Stimulated activated CD8-positive, alpha-beta memory T cell treated with anti-CD3 and anti-CD28 coated beads, Interleukin-7, amount 100 ng/mL, for 48 hours (primary cell): ENCODE measurements around the gene TNS4.

ENCODE experiments used
- DNase-seq, 2 donors: peaks; one replicate each; pipeline ENCODE4 v3.0.0-alpha.2; 2020; ENCODE audit warnings: low read depth in 1 of 2; ENCODE audit errors: extremely low read depth in 1 of 2

The TNS4 gene

DNA sequence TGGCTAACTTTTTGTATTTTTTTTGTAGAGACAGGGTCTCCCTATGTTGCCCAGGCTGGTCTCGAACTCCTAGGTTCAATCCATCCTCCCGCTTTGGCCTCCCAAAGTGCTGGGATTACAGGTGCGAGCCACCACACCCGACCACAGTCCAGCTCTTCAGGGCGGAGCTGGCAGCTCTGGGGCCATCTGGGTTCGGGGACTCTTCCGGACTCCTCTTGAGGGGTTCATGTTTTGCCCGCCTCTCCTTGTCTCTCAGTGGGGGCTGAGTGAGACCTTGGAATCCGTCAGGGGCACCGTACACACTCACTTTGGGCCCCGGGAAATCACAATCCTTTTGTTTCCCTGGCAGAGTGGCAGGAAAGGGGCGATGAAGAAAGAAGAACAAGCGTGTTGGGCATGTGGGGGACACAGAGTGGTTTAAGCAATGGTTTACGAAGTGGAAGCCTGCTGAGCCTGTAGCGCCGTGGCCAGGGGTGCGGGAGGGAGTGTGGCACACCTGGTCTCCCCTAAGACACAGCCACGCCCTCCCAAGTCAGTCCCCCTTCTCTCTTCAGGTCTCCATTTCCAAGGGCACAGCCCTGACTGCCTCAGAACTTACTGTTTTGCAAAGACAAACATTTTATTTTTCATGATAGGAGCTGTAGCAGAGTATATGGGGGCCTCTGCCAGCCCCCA, 26.1 kb downstream of the TNS4 start:
- no peak for DNase-seq

DNA sequence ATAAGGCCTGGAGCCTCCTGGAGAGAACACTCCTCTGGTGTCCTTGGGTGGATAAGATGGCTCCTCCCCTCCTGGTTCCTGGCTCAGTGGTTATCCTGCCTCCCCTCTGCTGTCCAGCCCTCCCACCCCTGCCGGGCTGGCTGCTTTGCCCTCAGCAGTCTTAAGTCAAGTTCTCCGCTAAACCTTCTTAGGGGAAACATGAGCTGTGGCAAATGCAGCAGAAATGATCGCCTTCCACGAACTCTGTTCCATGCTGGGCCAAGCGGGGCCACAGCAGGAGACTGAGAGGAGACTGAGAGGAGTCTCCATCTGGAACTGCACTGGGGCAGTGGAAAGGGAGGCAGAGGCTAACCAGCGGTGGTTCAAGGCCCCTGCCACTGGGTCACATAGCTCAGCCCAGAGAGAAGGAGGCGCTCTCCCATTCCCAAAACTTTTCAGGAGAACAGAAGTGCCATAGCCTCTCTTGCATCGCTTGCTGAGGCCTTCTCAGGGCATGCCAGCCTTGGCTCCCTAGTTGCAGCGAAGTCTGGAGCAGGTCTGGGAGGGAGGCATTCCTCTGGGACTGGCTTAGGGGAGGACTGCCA, 26.9 kb downstream of the TNS4 start:
- DNase-seq, result no peak

DNA sequence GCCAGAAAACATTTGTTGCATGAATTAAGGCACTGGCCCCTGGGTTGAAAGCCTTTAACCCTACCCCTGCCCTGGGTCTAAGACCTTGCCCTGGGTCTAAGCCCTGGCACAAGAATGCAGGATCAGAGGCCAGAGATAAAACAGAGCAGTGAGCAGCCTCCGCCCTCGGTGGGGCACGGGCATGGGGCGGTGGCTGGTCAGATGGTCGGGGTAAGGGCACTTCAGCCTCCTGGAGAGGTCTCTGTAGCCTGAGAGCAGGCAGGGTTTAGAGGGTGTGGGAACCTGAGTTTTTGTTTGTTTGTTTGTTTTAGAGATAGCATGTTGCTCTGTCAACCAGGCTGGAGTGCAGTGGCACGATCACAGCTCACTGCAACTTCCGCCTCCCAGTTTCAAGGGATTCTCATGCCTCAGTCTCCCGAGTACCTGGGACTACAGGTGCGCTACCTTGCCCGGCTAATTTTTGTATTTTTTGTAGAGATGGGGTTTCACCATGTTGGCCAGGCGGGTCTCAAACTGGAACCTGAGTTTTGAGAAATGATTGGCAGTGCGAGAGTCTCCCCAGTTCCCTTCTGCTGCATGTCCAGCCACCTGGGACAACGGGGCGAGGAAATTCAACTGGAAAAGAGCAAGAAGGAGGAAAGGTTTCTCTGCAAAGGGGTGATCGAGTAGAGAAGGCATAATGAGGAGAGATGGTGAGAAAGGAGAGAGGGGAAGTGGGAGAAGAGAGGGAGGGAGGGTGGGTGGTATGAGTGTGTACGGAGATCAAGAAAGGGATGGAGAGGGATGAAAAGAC, 27.7 kb downstream of the TNS4 start:
- no peak for DNase-seq

DNA sequence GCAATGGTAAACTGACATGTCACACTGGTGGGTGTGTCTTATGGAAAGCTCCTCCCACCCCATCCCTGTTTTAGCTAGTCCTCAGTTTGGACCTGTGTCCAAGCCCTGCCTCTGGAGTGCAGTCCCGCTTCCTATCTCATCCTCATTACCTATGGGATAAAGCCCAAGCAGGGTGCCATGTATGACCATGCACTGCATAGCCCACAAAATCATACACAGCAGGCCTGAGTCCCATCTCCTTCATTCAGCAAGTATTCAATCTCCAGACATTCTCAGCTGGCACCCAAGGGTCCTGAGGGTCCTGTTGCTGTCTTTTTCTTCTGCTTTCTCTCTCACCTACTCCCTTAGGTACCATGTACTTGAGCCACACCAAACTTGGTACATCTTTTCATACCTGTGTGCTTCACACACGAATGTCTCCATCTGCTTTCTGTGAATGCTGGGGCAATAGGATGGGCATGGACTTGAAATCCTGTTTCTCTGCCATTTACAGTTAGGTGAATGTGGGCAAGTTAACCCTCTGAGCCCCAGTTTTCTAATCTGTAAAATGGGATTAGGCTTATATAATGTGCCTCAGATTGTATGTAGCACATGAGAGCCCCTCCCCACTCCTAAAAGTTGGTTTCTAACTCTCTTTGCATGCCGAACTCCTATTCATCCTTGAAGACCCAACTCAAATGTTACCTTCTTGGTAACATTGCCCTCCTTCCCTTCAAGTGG, 28.5 kb downstream of the TNS4 start:
- no peak for DNase-seq

DNA sequence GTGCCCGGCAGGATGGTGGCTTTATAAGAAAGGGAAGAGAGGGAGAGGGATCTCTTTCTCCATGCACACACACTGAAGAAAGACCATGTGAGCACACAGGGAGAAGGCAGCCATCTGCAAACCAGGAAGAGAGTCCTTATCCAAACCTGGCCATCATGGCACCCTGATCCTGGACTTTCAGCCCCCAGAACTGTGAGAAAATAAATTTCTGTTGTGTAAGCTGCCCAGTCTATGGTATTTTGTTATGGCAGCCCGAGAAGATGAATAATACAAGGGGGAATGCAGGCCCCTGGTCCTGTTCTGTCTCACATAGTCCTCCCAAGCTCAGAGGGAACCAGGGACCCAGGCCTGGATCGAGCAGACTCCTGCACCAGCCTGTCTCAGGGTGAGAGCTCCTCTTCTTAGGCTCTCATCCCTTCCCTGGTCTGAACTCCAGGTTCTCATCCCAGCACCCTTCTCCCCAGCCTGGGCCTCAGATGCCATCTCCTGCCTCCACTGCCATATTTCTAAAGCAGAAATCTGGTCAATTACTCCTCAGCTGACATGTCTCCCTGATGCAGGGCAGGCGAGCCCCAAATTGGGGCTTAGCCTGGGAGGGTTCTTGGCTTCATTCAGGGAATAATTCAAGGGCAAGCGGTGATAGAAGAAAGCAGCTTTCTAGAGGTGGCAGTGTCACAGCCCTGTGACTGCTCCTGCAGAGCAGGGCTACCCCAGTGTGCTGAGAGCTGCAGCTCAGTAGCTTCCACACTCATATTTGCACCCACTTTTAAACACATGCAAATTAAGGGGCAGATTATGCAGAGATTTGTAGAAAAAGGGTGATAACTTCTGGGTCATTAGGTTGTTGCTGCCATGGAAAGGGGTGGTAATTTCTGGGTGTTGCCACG, 29.3 kb downstream of the TNS4 start:
- DNase-seq, result no peak

DNA sequence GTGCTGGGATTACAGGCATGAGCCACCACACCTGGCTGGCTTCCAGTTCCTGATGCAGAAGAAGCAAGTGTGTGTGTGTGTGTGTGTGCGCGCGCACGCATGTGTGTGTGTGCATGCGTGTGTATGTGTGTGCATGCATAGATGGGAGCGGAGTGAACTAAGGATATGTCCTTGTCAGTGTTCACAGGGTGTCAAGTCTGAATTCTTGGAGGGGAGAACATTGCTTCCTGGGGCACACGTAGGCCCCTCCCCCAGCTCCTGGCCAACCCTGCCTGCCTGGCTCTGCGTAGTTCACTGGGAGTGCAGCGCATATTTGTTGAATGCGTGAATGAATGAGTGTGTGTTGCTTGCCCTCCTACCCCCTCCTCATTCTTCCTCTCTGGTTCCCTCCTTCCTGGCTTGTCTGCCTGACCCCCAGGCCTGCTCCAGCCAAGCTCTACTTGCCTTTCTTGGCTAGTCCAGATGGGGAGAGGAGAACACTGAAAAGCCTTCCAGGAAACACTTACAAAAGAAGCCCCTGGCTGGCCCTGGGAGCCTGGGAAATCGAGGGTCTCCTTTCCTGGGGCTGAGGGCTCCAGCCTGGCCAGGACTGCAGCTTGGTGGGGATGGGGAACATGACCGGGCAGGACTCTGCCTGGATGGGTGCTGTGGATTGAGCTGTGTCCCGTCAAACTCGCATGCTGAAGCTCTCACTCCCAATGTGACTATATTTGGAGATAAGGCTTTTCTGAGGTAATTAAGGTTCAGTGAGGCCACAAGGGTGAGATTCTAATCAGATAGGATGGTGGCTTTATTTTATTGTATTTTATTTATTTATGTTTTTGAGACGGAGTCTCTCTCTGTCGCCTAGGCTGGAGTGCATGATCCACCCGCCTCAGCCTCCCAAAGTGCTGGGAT, 30.2 kb downstream of the TNS4 start:
- no peak for DNase-seq

DNA sequence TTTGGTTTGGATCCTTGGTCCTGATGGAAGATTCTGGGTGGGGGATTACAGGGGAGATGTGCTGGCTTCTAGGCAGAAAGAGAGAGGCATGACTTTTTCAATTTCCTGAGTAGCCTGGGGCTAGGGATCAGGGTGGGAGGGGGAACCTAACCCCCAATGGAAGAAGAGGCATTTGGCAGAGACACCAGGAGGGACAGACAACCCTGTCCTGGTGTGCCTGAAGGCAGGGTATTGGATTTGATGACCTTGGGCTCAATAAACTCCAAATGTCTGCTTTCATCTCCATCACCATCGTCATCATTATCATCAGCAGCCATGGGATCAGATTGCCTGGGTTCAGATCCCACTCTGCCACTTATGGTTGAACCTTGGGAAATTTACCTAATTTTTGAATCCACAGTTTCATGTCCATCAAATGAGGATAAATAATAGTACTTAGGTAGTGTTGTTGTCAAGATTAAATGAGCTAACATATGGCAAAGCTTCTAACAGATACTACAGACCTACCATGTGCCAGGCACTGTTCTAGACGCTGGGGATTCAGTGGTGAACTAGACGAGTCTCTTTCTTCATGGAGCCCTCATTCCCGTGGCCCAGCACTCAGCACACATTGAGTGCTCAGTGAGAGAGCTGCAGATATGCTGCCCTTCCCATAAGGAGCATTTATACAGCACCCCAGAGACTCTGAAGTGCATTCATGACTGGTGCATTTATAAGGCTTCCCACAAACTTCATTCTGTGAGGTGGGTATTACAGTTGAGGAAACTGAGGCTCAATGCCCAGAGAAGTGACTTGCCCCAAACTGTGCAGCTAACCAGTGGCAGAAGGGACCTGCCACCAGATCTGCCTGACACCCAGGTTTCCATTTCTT, 31.4 kb downstream of the TNS4 start:
- no peak for DNase-seq

DNA sequence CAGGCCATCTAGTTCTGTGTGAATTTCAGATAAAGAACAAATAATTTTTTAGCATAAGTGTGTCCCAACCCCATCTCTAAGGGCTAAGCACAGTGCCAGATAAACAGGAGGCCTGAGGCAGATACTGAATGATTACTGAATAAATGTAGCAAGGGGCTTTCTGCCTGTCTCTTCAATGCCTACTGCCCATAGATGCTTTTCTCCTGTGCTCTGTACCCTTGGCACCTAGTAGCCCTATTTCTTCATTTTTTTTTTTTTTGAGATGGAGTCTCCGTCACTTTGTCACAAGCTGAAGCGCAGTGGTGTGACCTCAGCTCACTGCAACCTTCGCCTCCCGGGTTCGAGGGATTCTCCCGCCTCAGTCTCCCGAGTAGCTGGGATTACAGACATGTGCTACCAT, 32.9 kb downstream of the TNS4 start:
- DNase-seq, result no peak

DNA sequence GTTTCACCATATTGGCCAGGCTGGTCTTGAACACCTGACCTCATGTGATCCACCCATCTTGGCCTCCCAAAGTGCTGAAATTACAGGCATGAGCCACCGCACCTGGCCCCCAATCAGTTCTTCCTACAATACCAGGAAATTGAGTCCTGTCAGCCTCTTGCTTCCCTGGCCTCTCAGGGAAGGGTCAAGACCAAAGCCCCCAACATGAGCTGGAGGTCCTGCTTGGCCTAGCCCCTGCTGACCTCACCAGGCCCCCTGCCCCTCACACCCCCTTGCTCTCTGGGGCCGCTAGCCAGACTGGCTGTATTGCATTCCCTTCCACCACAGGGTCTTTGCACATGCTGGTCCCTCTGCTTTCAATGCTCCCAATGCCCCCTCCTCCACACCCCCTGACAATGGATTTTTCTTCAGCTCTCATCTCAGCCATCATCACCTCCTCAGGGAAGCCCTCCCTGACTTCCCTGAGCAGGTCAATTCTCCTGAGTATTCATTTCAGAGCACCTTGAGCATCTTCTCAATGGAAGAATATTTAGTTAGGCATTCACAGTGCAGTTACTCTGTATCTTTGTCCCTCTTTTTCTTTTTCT, 34.0 kb downstream of the TNS4 start:
- no peak for DNase-seq

DNA sequence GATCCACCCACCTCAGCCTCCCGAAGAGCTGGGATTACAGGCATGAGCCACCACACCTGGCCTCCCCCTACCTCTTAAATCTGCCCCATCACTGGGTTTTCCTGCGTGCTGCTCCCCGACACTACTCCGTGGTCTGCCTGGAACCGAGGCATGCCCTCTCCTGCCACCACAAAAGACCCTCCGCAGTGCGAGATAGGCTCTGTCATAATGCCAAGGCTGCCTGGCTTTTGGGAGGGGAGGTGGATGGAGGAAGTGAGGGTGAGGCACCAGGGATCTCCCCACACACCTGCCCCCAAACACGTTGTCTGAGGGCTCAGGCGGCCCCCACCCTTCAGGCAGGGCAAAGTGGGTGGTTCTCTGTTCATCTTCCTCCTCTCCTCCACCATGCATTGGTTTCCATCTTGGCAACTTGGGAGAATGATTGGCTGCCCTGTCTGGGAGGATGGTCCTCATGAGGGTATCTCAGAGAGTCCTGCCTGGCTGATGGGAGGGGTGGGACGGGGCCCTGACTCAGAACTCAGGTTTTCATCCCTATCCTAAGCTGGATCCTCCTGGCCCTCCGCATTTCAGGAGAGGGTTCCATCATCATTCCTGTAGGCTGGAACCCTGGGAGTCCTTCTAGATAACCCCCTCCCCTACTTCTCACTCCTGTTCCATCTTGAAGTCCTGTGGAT, 35.0 kb downstream of the TNS4 start:
- no peak for DNase-seq

DNA sequence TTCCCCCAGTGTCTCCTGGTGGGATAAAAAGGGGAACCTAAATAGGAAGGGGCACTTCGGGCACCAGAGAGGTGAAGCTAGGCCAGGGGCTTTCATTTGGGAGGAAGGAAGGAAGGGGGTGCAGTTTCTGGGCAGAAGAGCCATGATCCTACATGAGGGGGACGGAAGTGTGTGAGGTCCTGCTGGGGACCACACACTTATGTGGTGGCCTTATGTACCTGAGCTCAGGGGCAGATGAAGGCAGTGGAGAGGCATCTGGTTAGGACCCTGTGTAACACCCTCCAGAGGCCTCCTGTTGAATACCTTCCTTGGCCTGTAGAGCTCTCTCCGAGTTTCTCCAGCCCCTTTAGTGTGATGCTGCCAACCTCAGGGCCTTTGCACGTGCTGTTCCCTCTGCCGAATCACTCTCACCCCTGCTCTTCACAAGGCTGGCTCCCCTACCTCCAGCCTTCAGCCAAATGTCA, 37.0 kb downstream of the TNS4 start:
- no peak for DNase-seq

DNA sequence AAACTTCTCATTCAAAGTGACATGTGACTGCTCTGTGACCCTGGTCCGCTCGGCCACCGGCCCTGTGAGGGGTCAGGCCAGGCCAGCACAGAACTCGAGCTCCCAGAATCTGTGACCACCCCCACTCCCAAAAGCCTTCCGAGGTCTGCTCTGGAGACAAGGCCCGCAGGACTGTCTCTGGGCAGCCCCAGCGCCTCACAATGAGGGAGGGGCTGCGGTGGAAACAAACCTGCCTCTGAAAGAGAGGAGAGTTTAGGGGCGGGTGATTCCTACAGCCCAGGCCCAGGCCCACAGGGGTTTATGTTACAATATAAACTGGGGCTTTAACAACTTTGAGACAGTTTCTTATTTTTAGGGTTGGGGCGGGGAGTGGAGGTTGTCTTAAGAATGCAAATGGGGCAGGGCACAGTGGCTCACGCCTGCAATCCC, 38.3 kb downstream of the TNS4 start:
- DNase-seq, result no peak

DNA sequence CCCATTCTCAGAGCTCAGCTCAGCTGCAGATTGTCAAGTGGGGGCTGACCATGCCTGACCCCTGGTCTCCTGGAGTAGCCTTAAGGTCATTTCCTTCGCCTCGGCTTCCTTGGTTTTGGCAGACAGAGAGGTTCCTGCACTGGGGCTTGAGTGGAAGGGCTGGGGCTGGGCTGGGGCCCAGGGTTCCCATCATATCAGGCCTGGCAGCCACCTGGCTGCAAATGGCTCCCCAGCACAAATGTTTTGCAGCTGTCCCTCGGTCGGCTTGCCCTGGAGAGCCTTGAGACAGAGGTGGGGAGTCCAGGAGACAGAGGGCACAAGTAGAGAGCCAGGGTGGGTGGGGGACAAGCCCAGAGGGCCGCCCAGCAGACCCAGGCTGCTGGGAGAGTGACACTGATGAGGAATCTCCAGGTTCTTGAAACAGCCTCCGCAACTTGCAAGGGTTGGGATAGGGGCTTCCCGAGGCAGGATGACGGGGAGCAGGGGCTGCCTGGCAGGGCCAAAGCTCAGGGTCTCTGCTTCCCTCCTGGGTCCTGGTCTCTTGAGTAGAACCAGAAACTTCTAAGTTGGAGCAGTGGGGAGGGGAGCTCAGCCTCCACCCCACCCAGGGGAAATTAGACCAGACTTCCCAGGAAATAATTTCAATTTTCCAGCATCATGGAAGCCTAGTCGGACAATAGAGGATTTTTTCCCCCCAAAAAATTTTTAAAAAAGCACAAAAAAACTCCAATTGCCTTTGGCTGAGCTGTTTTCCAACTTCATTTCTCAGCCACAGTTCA, 38.9 kb downstream of the TNS4 start:
- DNase-seq, result no peak

DNA sequence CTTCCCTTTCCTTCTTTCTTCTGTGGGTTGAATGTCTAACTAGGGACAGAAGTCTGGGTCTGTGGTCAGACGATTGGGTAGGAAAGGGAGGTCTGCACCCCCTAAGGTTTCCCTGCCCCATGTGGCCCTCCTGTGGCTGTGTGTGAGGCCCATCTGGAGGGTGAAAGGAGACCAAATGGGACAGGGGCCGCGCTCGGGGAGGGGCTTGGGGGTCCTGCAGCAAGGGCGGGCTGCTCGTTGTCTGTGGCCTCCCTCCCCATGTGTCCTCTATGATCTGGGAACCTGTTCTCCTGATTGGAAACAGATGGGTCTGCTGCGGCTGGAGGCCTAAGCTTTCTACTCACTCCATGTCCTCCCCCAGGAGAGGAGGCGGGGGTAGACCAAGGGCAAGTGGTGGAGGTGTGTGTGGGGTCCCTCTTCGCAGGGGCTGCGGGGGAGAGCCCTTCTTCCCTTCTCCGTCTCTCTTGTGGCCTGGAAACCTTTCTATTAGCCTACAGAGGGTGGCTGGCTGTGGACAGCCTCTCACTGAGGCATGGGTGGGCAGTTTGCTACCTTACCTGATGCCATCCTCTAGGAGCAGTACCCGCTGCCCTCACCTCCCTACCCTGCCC, 39.6 kb downstream of the TNS4 start:
- no peak for DNase-seq

DNA sequence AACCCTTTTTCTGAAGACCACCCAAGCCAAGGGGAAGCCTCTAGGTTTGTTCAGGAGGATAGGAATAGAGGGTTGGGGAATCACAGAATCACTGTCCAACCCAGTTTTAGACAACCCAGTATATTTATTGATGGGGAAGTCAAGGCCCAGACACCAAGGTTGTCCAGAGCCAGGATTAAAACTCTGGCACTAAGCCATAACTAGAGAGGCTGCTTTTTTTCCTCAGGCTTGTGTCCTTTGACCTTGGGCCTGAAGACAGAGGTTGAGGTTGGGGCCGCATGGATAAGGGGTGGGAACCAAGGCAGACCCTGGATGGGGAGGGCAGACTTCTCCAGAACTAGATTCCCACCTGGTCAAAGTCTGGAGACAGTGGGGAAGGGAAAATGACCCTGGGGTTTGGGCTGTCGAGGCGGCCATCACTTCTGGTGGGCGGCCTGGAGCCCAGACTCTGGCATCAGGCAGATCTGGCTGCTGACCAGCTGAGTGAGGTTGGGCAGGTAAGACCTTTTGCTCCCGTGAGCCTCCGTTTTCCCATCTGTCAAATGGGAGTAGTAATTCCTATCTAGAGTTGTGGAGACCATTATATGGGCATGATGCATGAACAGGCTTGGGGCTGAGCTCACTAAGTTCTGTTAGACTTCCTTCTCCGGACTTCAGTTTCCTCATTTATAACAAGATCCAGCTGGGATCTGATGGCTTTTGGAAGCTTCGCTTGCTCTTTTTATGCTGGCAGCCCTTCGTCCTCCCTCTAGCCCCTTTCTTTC, 40.3 kb downstream of the TNS4 start:
- no peak for DNase-seq

DNA sequence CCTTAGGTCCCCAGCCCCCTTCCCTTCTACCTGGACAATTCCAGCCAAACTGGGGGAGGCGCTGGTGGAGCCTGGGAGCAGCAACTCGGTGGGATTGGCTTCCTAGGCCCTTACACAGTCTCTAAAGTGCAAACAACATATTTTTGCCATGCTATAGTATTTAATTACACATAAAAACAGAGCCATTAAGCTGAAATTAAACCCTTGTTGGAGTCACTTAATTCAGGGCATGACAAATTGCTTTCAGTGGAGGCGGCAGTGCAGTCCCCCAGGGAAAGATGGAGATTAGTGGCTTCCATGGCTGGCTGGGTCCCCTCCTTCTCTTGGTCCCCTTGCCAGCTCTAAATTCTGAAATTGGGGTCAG, 40.8 kb downstream of the TNS4 start:
- DNase-seq, result no peak
